Peyer's patch (tissue), 4 donors: ENCODE data around the gene SEMA4A. TPM values are rescaled to one million over a fixed set of nuclear protein-coding genes. Genes with fewer than 3 reads are reported as not detected.

Experiments
- DNase-seq, 3 donors: peaks; one replicate each; pipeline ENCODE4 v3.0.0-alpha.2; 2017 to 2019
- H3K27ac ChIP-seq, 4 donors: fragments of 200-600 bp; sonication (generic); one replicate each; pipeline ENCODE4 v1.5.1; 2016 to 2019
- H3K27me3 ChIP-seq, 2 donors: fragments of 200-600 bp; sonication (generic); one replicate each; pipeline ENCODE4 v1.5.1; 2019
- H3K36me3 ChIP-seq, 3 donors: fragments of 200-600 bp; sonication (generic); one replicate each; pipeline ENCODE4 v1.5.1; 2016 to 2019
- H3K4me1 ChIP-seq, 4 donors: fragments of 200-600 bp; sonication (generic); one replicate each; pipeline ENCODE4 v1.5.1; 2016 to 2019
- H3K4me3 ChIP-seq, 4 donors: fragments of 200-600 bp; sonication (generic); 1 replicate in 3 of 4; 2 replicates in 1 of 4; pipeline ENCODE4 v1.5.1; 2016 to 2019; ENCODE audit warnings: mild to moderate bottlenecking in 1 of 4
- H3K9me3 ChIP-seq, 4 donors: fragments of 200-600 bp; sonication (generic); one replicate each; pipeline ENCODE4 v1.5.1; 2016 to 2019; ENCODE audit warnings: mild to moderate bottlenecking in 1 of 4
- CTCF ChIP-seq, 6 experiments: fragments of 450-650 bp in 4 of 6; fragments of 200-600 bp in 2 of 6; sonication (generic) in 1 of 6; IDR thresholded peaks; one replicate each; pipeline ENCODE4 v1.5.1; 2017 to 2019; ENCODE audit warnings: antibody characterized with exemption in 6 of 6, mild to moderate bottlenecking in 3 of 6, moderate library complexity in 1 of 6
- POLR2A ChIP-seq, 2 donors: fragments of 450-650 bp; IDR thresholded peaks; one replicate each; pipeline ENCODE4 v1.5.1; 2017; ENCODE audit warnings: antibody characterized with exemption in 2 of 2, mild to moderate bottlenecking in 2 of 2, moderate library complexity in 2 of 2
- total RNA-seq, 4 donors: library from RNA; depleted of rRNA; stranded (reverse); fragments of >200 nt; gene quantifications; one replicate each; pipeline ENCODE4 v1.1.0, GENCODE V29; 2016

Gene SEMA4A
- total RNA-seq, 4 donors from 2014 or later, result 1.5 to 19.0 (median 3.2) TPM

GRCh38 chr1:156130578-156130942 is 22.8 kb upstream of the SEMA4A start:
- Histone ChIP-seq H3K4me1 (peaks cover 7 to 51% (median 36%) of the 10 kb centered on the region in 4 donors), H3K27ac (peak overlapping the region in 3 of 4 donors; percentile 59 to 97 (median 88)), H3K4me3 (no peak overlapping the region), H3K27me3 (no peaks in the 10 kb centered on the region), H3K36me3 (peaks cover 0 to 52% (median 0%) of the 10 kb centered on the region in 3 donors), H3K9me3 (no peaks in the 10 kb centered on the region)
- TF ChIP-seq POLR2A (IDR thresholded peaks at IDR 0.05) (no peak), CTCF (IDR thresholded peaks at IDR 0.05) (no peak)
- no peak for DNase-seq

GRCh38 chr1:156134716-156135435 is 18.5 kb upstream of the SEMA4A start:
- peaks cover 0 to 94% (median 0%) of the 10 kb centered on the region in 3 donors for H3K36me3 ChIP-seq
- DNase-seq, result no peak
- H3K4me1 ChIP-seq, result peaks cover 0 to 9% (median 5%) of the 10 kb centered on the region in 4 donors
- H3K27me3 ChIP-seq, result no peaks in the 10 kb centered on the region
- no peaks in the 10 kb centered on the region for H3K9me3 ChIP-seq
- H3K27ac ChIP-seq, result no peak overlapping the region
- TF ChIP-seq CTCF (IDR thresholded peaks at IDR 0.05), result no peak
- H3K4me3 ChIP-seq, result no peak overlapping the region

- Histone ChIP-seq H3K27ac (no peak overlapping the region), H3K27me3 (no peaks in the 10 kb centered on the region), H3K4me1 (no peaks in the 10 kb centered on the region), H3K4me3 (no peak overlapping the region), H3K36me3 (peaks cover 0 to 86% (median 0%) of the 10 kb centered on the region in 3 donors), H3K9me3 (no peaks in the 10 kb centered on the region)
- no peak for DNase-seq
- no peak for TF ChIP-seq CTCF (IDR thresholded peaks at IDR 0.05)
- no peak for TF ChIP-seq POLR2A (IDR thresholded peaks at IDR 0.05)
Observed at GRCh38 chr1:156135930-156136871, 17.2 kb upstream of the SEMA4A start.

GRCh38 chr1:156136970-156137483 is 16.4 kb upstream of the SEMA4A start:
- TF ChIP-seq POLR2A (IDR thresholded peaks at IDR 0.05) (no peak), CTCF (IDR thresholded peaks at IDR 0.05) (no peak)
- H3K4me3 ChIP-seq, result no peak overlapping the region
- DNase-seq, result no peak
- H3K9me3 ChIP-seq, result no peaks in the 10 kb centered on the region
- no peaks in the 10 kb centered on the region for H3K4me1 ChIP-seq
- H3K27ac ChIP-seq, result no peak overlapping the region
- H3K27me3 ChIP-seq, result no peaks in the 10 kb centered on the region
- peaks cover 0 to 78% (median 0%) of the 10 kb centered on the region in 3 donors for H3K36me3 ChIP-seq

GRCh38 chr1:156138458-156138867 is 14.9 kb upstream of the SEMA4A start:
- H3K9me3 ChIP-seq, result no peaks in the 10 kb centered on the region
- DNase-seq, result no peak
- H3K27ac ChIP-seq, result no peak overlapping the region
- H3K4me3 ChIP-seq, result no peak overlapping the region
- no peaks in the 10 kb centered on the region for H3K4me1 ChIP-seq
- no peaks in the 10 kb centered on the region for H3K27me3 ChIP-seq
- TF ChIP-seq POLR2A (IDR thresholded peaks at IDR 0.05), result no peak
- TF ChIP-seq CTCF (IDR thresholded peaks at IDR 0.05), result no peak
- peaks cover 0 to 63% (median 0%) of the 10 kb centered on the region in 3 donors for H3K36me3 ChIP-seq
